Activated B cell treated with CpG ODN at 0.5 μM for 24 hours (primary cell): ENCODE results near the gene OR7C1. TPM values are rescaled to one million over a fixed set of nuclear protein-coding genes. Genes with fewer than 3 reads are reported as not detected.
"Not testable (repeated sequence)": the region's sequence is repeated elsewhere in the genome, so short reads cannot be mapped to it uniquely, and the experiment has no call there.

Experiments used
- ATAC-seq: fragments of 200-7000 bp; cut with Tn5 transposase; one replicate; pipeline ENCODE4 v1.10.0; 2021; ENCODE audit warnings: low read depth, mild to moderate bottlenecking, moderate library complexity
- CTCF ChIA-PET: fragments of 350-600 bp; sonication (Branson Sonifier 250); formaldehyde crosslinking; loops from one replicate; lab custom pipeline; 2021; ENCODE audit warnings: antibody characterized with exemption; lab: Charles Lee
- POLR2A ChIA-PET: fragments of 350-600 bp; sonication (Branson Sonifier 250); formaldehyde crosslinking; loops from one replicate; lab custom pipeline; 2021; ENCODE audit warnings: antibody characterized with exemption; lab: Charles Lee
- DNase-seq: peaks from one replicate; pipeline ENCODE4 v3.0.0; 2022
- H3K27ac Mint-ChIP-seq: one replicate; pipeline ENCODE4 v1.8.0; 2020; ENCODE audit warnings: mixed read lengths
- H3K27me3 Mint-ChIP-seq: one replicate; pipeline ENCODE4 v1.8.0; 2021; ENCODE audit warnings: mixed read lengths
- H3K36me3 Mint-ChIP-seq: one replicate; pipeline ENCODE4 v1.8.0; 2021; ENCODE audit warnings: low read depth, mixed read lengths
- H3K4me1 Mint-ChIP-seq: one replicate; pipeline ENCODE4 v1.8.0; 2021; ENCODE audit warnings: mixed read lengths
- H3K4me3 Mint-ChIP-seq: one replicate; pipeline ENCODE4 v1.8.0; 2020; ENCODE audit warnings: mild to moderate bottlenecking, mixed read lengths
- H3K9me3 Mint-ChIP-seq: one replicate; pipeline ENCODE4 v1.8.0; 2020; ENCODE audit warnings: mixed read lengths
- CTCF ChIP-seq: fragments of 200-600 bp; IDR thresholded peaks from one replicate; pipeline ENCODE4 v1.8.0; 2022; ENCODE audit warnings: antibody characterized with exemption, mild to moderate bottlenecking
- intact Hi-C: fragments of 100-400 bp; cut with micrococcal nuclease; formaldehyde crosslinking; loops from one replicate; pipeline ENCODE4 v1.15.1; 2024
- total RNA-seq: library from RNA; stranded (reverse); gene quantifications from 2 replicates; pipeline ENCODE4 v1.2.3, GENCODE V29; 2022

OR7C1 gene
- total RNA-seq, 1 donor from 2014 or later: not detected

- DNase-seq: no peak
- H3K4me3 Mint-ChIP-seq: peak overlapping the region; percentile 41
- intact Hi-C loops: no loop called here
- H3K27me3 Mint-ChIP-seq: no peaks in the 10 kb centered on the region
- H3K36me3 Mint-ChIP-seq: no peaks in the 10 kb centered on the region
- CTCF ChIA-PET: interaction anchor here (1.7 to 1.8 kb wide), 2 partner anchors 10 to 17 kb away, joined by 4 read pairs; no protein-coding TSS in a partner anchor
- peak overlapping the region; percentile 63 for H3K27ac Mint-ChIP-seq
- no peak for ATAC-seq
- no peak for TF ChIP-seq CTCF
- POLR2A ChIA-PET: interaction anchor here (0.7 kb wide), 1 partner anchor 96 kb away, joined by 3 read pairs; no protein-coding TSS in a partner anchor
- peaks cover 41% of the 10 kb centered on the region for H3K4me1 Mint-ChIP-seq
- no peaks in the 10 kb centered on the region for H3K9me3 Mint-ChIP-seq
These were observed 48.5 kb downstream of the OR7C1 start for GRCh38 chr19:14786421-14786851.

DNA sequence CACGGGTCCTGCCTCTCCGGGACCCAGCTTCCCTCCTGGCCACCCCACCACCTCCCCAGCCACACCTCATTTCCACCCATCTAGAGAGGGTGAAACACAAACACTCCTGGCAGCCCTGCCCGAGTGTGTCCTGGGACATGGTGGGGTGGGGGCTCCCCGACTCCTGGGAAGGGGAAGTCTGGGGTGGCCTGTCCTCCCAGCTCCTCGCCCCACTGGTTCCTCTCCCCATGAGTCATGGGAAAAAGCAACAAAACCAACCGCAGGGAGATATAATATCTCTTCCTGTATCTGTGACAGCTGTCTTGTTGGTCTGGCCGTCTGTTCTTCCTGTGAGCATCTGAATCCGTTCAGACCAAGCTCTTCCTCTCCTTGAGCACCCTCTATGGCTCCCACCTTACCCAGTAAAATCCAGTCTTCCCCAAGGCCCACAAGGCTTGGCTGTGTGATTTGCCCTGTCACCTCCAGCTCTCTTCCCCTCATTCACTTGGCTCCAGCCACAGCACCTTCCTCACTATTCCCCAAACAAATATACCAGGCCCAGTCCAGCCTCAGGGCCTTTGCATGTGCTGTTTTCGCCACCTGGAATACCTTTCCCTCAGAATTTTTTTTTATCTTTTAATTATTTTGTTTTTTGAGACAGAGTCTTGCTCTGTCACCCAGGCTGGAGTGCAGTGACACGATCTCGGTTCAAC lies 49.7 kb downstream of the OR7C1 start:
- peaks cover 48% of the 10 kb centered on the region for H3K4me1 Mint-ChIP-seq
- H3K27ac Mint-ChIP-seq: peak overlapping the region; percentile 82
- peak; percentile 33 for ATAC-seq
- H3K36me3 Mint-ChIP-seq, DNase-seq, H3K27me3 Mint-ChIP-seq, H3K9me3 Mint-ChIP-seq: not testable (repeated sequence)
- ChIA-PET POLR2A (interaction anchor here (0.7 to 1.6 kb wide), 4 partner anchors 9 to 268 kb away, joined by 3 to 8 read pairs (median 6); partner anchors contain the start of gene ZNF333), CTCF (interaction anchor here (0.7 to 1.8 kb wide), 3 partner anchors 16 to 212 kb away, joined by 3 to 5 read pairs (median 4); partner anchors contain the start of gene ZNF333)
- intact Hi-C loops: loop anchor here (2.0 kb wide), 1 partner anchor 210 kb away; no protein-coding TSS in a partner anchor
- H3K4me3 Mint-ChIP-seq: peak overlapping the region; percentile 61

DNA sequence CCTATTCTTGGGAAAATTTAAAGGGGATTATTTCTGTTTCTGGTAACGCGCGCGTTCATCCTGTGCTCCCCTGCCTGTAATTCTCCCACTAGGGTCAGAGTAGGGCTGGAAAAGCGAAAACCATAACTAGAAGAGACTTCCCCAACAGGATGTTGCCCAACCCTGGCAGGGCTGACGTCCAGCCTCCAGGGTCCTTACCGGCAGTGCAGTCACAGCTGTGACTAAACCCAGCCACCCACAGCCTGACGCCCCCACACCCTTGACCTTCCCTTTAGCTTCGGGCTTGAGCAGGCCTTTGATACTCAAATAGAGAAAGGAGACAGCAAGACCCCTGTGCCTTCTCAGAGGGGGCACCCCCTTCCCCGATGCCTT lies 50.3 kb downstream of the OR7C1 start:
- H3K36me3 Mint-ChIP-seq, H3K27me3 Mint-ChIP-seq, H3K9me3 Mint-ChIP-seq: not testable (repeated sequence)
- ATAC-seq: peak; percentile 79
- H3K4me3 Mint-ChIP-seq: peak overlapping the region; percentile 7
- ChIA-PET CTCF (interaction anchor here (0.7 to 1.8 kb wide), 3 partner anchors 15 to 211 kb away, joined by 3 to 5 read pairs (median 4); partner anchors contain the start of gene ZNF333), POLR2A (interaction anchor here (0.7 to 1.6 kb wide), 4 partner anchors 8 to 267 kb away, joined by 3 to 8 read pairs (median 6); partner anchors contain the start of gene ZNF333)
- intact Hi-C loops: loop anchor here (2.0 kb wide), 1 partner anchor 210 kb away; no protein-coding TSS in a partner anchor
- H3K27ac Mint-ChIP-seq: peak overlapping the region; percentile 75
- H3K4me1 Mint-ChIP-seq: peaks cover 48% of the 10 kb centered on the region
- DNase-seq: peak; percentile 30

- H3K36me3 Mint-ChIP-seq, H3K27me3 Mint-ChIP-seq, DNase-seq, H3K4me3 Mint-ChIP-seq, H3K27ac Mint-ChIP-seq, H3K9me3 Mint-ChIP-seq, intact Hi-C loops, CTCF ChIA-PET, ATAC-seq: not testable (repeated sequence)
- POLR2A ChIA-PET: interaction anchor here (1.6 kb wide), 1 partner anchor 94 kb away, joined by 8 read pairs; the partner anchor contains the start of gene ZNF333
- peaks cover 48% of the 10 kb centered on the region for H3K4me1 Mint-ChIP-seq
These were observed 51.5 kb downstream of the OR7C1 start for GRCh38 chr19:14783410-14783998.

DNA sequence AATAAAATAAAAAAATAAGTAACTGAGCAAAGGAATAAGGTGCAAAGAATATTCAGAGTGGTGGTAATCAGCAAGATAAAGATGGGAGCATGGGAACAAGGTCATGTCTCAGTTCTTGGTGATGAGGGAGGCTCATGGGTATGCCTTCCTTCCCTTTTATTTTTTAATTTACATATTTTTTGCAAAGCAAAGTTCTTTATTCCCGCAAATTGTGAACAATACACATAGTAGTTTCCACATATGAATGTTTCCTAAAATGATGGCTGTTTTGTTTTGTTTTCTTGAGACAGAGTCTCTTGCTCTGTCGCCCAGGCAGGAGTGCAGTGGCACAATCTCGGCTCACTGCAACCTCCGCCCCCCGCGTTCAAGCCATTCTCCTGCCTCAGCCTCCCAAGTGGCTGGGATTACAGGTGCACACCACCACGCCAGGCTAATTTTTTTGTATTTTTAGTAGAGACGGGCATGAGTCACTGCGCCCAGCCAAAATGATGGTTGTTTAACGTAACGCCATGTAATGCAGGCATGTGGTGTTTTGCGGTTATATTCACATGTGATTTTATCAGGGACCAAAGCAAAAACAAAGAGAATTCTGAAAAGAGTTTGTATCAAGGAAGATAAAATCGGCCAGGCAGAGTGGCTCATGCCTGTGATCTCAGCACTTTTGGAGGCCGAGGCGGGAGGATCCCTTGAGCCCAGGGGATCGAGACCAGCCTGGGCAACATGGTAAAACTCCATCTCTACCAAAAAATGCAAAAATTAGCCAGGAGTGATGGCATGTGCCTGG lies 52.2 kb downstream of the OR7C1 start:
- intact Hi-C loops: no loop called here
- Mint-ChIP-seq H3K36me3 (no peaks in the 10 kb centered on the region), H3K27ac (no peak overlapping the region), H3K4me3 (no peak overlapping the region), H3K4me1 (peaks cover 48% of the 10 kb centered on the region), H3K27me3 (peaks cover 4% of the 10 kb centered on the region), H3K9me3 (no peaks in the 10 kb centered on the region)
- no peak for TF ChIP-seq CTCF
- ATAC-seq (no peak), DNase-seq (no peak)
- ChIA-PET CTCF (no interaction called here), POLR2A (no interaction called here)

- peaks cover 46% of the 10 kb centered on the region for H3K4me1 Mint-ChIP-seq
- H3K4me3 Mint-ChIP-seq, H3K36me3 Mint-ChIP-seq, DNase-seq, H3K9me3 Mint-ChIP-seq, POLR2A ChIA-PET, ATAC-seq, H3K27ac Mint-ChIP-seq, CTCF ChIA-PET, H3K27me3 Mint-ChIP-seq, intact Hi-C loops: not testable (repeated sequence)
These were observed 53.1 kb downstream of the OR7C1 start for GRCh38 chr19:14781713-14782536.

DNA sequence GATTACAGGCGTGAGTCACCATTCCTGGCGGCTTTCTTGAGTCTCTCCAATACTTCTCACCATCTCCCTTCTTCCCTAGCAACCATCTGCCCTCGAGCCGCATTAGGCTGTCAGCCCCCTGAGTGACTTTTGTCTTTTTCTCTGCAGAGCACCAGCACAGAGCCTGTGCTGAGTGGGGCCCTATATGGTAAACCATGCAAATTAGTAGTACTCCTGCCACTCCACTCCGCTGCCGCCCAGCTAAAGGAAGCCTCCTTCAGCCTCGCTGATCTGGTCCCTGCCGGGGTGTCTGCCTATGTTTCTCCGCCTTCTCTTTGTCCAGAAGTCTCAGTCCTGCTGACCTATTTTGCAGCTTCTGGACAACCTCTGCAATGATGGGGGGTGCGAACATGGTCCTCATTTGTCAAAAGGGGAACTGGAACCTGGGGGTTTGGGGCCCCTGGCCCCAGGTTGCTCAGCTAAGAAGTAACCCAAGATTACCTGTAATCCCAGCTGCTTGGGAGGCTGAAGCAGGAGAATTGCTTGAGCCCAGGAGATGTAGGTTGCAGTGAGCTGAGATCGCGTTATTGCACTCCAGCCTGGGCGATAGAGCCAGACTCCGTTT lies 54.3 kb downstream of the OR7C1 start:
- ATAC-seq: peak; percentile 41
- H3K27ac Mint-ChIP-seq, POLR2A ChIA-PET, DNase-seq, H3K36me3 Mint-ChIP-seq, H3K4me3 Mint-ChIP-seq, CTCF ChIA-PET, H3K9me3 Mint-ChIP-seq, H3K27me3 Mint-ChIP-seq, intact Hi-C loops: not testable (repeated sequence)
- H3K4me1 Mint-ChIP-seq: peaks cover 46% of the 10 kb centered on the region
